SK-N-SH treated with all-trans-retinoic acid at 6 μM for 48 hours (cell line): ENCODE measurements around the gene NXPH2.

Source experiments
- ATAC-seq: fragments of 200-7000 bp; cut with Tn5 transposase; 3 replicates; pipeline ENCODE4 v1.9.1; 2020; ENCODE audit warnings: mild to moderate bottlenecking, moderate library complexity
- ARNTL ChIP-seq: fragments of 450-650 bp; formaldehyde crosslinking; IDR thresholded peaks from 2 replicates; pipeline ENCODE4 v1.5.0; 2020; ENCODE audit warnings: low read depth, mild to moderate bottlenecking, moderate library complexity, borderline replicate concordance
- BACH2 ChIP-seq: fragments of 250-450 bp; sonication (Bioruptor Pico); IDR thresholded peaks from 2 replicates; pipeline ENCODE4 v1.9.0; 2021; ENCODE audit warnings: mild to moderate bottlenecking, borderline replicate concordance
- CREB5 ChIP-seq: fragments of 250-450 bp; sonication (Bioruptor Pico); IDR thresholded peaks from 2 replicates; pipeline ENCODE4 v1.5.1; 2020; ENCODE audit warnings: low read depth, mild to moderate bottlenecking, moderate library complexity
- CSDC2 ChIP-seq: fragments of 250-450 bp; sonication (Bioruptor Pico); IDR thresholded peaks from 2 replicates; pipeline ENCODE4 v1.5.0; 2020; ENCODE audit warnings: mild to moderate bottlenecking, moderate library complexity
- CSRNP3 ChIP-seq: fragments of 250-450 bp; sonication (Bioruptor Pico); IDR thresholded peaks from 2 replicates; pipeline ENCODE4 v1.5.1; 2021; ENCODE audit warnings: mild to moderate bottlenecking, moderate library complexity
- ESRRG ChIP-seq: fragments of 250-450 bp; sonication (Bioruptor Pico); IDR thresholded peaks from 2 replicates; pipeline ENCODE4 v1.6.1; 2021; ENCODE audit warnings: mild to moderate bottlenecking
- GLIS3 ChIP-seq: fragments of 250-450 bp; sonication (Bioruptor Pico); IDR thresholded peaks from 2 replicates; pipeline ENCODE4 v1.5.0; 2020; ENCODE audit warnings: mild to moderate bottlenecking, moderate library complexity
- ISL1 ChIP-seq: fragments of 250-450 bp; sonication (Bioruptor Pico); IDR thresholded peaks from 2 replicates; pipeline ENCODE4 v2.1.2; 2022; ENCODE audit warnings: mild to moderate bottlenecking, moderate library complexity
- OSR1 ChIP-seq: fragments of 250-450 bp; sonication (Bioruptor Pico); IDR thresholded peaks from 2 replicates; pipeline ENCODE4 v1.8.0; 2022; ENCODE audit warnings: moderate library complexity, mild to moderate bottlenecking, inconsistent platforms
- PATZ1 ChIP-seq: fragments of 250-450 bp; sonication (Bioruptor Pico); IDR thresholded peaks from 2 replicates; pipeline ENCODE4 v1.8.0; 2020; ENCODE audit warnings: mild to moderate bottlenecking, moderate library complexity, borderline replicate concordance
- POU6F1 ChIP-seq: fragments of 250-450 bp; sonication (Bioruptor Pico); IDR thresholded peaks from 2 replicates; pipeline ENCODE4 v1.8.0; 2021; ENCODE audit warnings: low read depth, mild to moderate bottlenecking, moderate library complexity, borderline replicate concordance
- PPARA ChIP-seq: fragments of 250-450 bp; sonication (Bioruptor Pico); IDR thresholded peaks from 2 replicates; pipeline ENCODE4 v1.5.0; 2020; ENCODE audit warnings: mild to moderate bottlenecking, borderline replicate concordance
- RARB ChIP-seq: fragments of 250-450 bp; sonication (Bioruptor Pico); IDR thresholded peaks from 2 replicates; pipeline ENCODE4 v1.8.0; 2021; ENCODE audit warnings: mild to moderate bottlenecking, moderate library complexity
- SNAI2 ChIP-seq: fragments of 250-450 bp; sonication (Bioruptor Pico); IDR thresholded peaks from 2 replicates; pipeline ENCODE4 v1.5.0; 2020; ENCODE audit warnings: mild to moderate bottlenecking, moderate library complexity
- TOX ChIP-seq: fragments of 250-450 bp; sonication (Bioruptor Pico); IDR thresholded peaks from 2 replicates; pipeline ENCODE4 v1.8.0; 2021; ENCODE audit warnings: mild to moderate bottlenecking, moderate library complexity, borderline replicate concordance
- TSHZ2 ChIP-seq: fragments of 250-450 bp; sonication (Bioruptor Pico); IDR thresholded peaks from 2 replicates; pipeline ENCODE4 v1.5.0; 2020; ENCODE audit warnings: mild to moderate bottlenecking, moderate library complexity
- ZC3H10 ChIP-seq: fragments of 250-450 bp; sonication (Bioruptor Pico); IDR thresholded peaks from 2 replicates; pipeline ENCODE4 v1.5.1; 2021; ENCODE audit warnings: mild to moderate bottlenecking, moderate library complexity
- ZFP30 ChIP-seq: fragments of 450-650 bp; formaldehyde crosslinking; IDR thresholded peaks from 2 replicates; pipeline ENCODE4 v1.5.0; 2022; ENCODE audit warnings: mild to moderate bottlenecking, moderate library complexity
- ZNF565 ChIP-seq: fragments of 450-650 bp; formaldehyde crosslinking; conservative IDR thresholded peaks from 2 replicates; pipeline ENCODE4 v1.5.0; 2020; ENCODE audit warnings: low read depth, mild to moderate bottlenecking, moderate library complexity
- ZNF70 ChIP-seq: fragments of 450-650 bp; formaldehyde crosslinking; IDR thresholded peaks from 2 replicates; pipeline ENCODE4 v1.5.0; 2020; ENCODE audit warnings: mild to moderate bottlenecking, moderate library complexity
- ZNF8 ChIP-seq: fragments of 450-650 bp; formaldehyde crosslinking; IDR thresholded peaks from 2 replicates; pipeline ENCODE4 v1.5.0; 2020; ENCODE audit warnings: mild to moderate bottlenecking, moderate library complexity

NXPH2 gene

GRCh38 chr2:138652378-138652777 lies 127.8 kb downstream of the NXPH2 start:
- no peak for ATAC-seq
- no peak for TF ChIP-seq OSR1
- no peak for TF ChIP-seq ZNF565 (CRISPR knock-in tag)
- TF ChIP-seq PPARA (CRISPR knock-in tag), result no peak
- TF ChIP-seq CREB5 (CRISPR knock-in tag), result no peak
- TF ChIP-seq CSDC2 (CRISPR knock-in tag), result no peak
- no peak for TF ChIP-seq SNAI2 (CRISPR knock-in tag)
- no peak for TF ChIP-seq ARNTL
- no peak for TF ChIP-seq GLIS3
- TF ChIP-seq ZNF8 (CRISPR knock-in tag), result no peak
- no peak for TF ChIP-seq ESRRG (CRISPR knock-in tag)
- TF ChIP-seq POU6F1, result no peak
- no peak for TF ChIP-seq PATZ1
- TF ChIP-seq RARB (CRISPR knock-in tag), result no peak
- TF ChIP-seq BACH2 (CRISPR knock-in tag), result no peak
- TF ChIP-seq CSRNP3 (CRISPR knock-in tag), result no peak
- TF ChIP-seq ZC3H10 (CRISPR knock-in tag), result no peak
- TF ChIP-seq ISL1 (CRISPR knock-in tag), result no peak
- TF ChIP-seq, all 23 proteins: peak for 0

GRCh38 chr2:138649571-138649970 lies 130.6 kb downstream of the NXPH2 start:
- TF ChIP-seq ZNF565 (CRISPR knock-in tag) (no peak), ZC3H10 (CRISPR knock-in tag) (no peak), RARB (CRISPR knock-in tag) (no peak), CSRNP3 (CRISPR knock-in tag) (no peak), CREB5 (CRISPR knock-in tag) (no peak), ZNF70 (no peak), OSR1 (no peak), ZFP30 (no peak), POU6F1 (no peak), TSHZ2 (CRISPR knock-in tag) (no peak), BACH2 (CRISPR knock-in tag) (no peak), ZNF8 (CRISPR knock-in tag) (no peak), CSDC2 (CRISPR knock-in tag) (no peak), ARNTL (no peak), TOX (no peak), SNAI2 (CRISPR knock-in tag) (no peak), PPARA (CRISPR knock-in tag) (no peak), ESRRG (CRISPR knock-in tag) (no peak), PATZ1 (no peak)

More at GRCh38 chr2:138649571-138649970, 130.6 kb downstream of the NXPH2 start:
- no peak for ATAC-seq
